Measurements from ENCODE around the gene LRMDA.
A peak's percentile ranks its signal among the peaks of the same experiment; 100 is the strongest.

Gene LRMDA

GRCh38 chr10:75425291-75426079 is 5.9 kb upstream of the LRMDA start:
- DNase-seq = no peak

- DNase-seq = no peak
Measured at GRCh38 chr10:75426880-75427279, 4.5 kb upstream of the LRMDA start.

GRCh38 chr10:75427951-75428350 is 3.5 kb upstream of the LRMDA start:
- no peak for DNase-seq

GRCh38 chr10:75428434-75429158 is 2.8 kb upstream of the LRMDA start:
- no peak for DNase-seq

GRCh38 chr10:75429159-75429827 is 2.1 kb upstream of the LRMDA start:
- DNase-seq = no peak

GRCh38 chr10:75430000-75430763 is 1.2 kb upstream of the LRMDA start:
- peak in 1 of 2 experiments; percentile 16 for DNase-seq

GRCh38 chr10:75432176-75432575 is 752 bp downstream of the LRMDA start:
- peak; percentile 14 to 44 for DNase-seq

- DNase-seq = no peak
Measured at GRCh38 chr10:75432763-75433162, 1.3 kb downstream of the LRMDA start.

- DNase-seq = no peak
Measured at GRCh38 chr10:75433216-75433615, 1.8 kb downstream of the LRMDA start.

GRCh38 chr10:75434291-75434690 is 2.9 kb downstream of the LRMDA start:
- no peak for DNase-seq

- DNase-seq = no peak
Measured at GRCh38 chr10:75435291-75435690, 3.9 kb downstream of the LRMDA start.

- DNase-seq = no peak
Measured at GRCh38 chr10:75436896-75437295, 5.5 kb downstream of the LRMDA start.

- DNase-seq = no peak
Measured at GRCh38 chr10:75437693-75438092, 6.3 kb downstream of the LRMDA start.

GRCh38 chr10:75438275-75438674 is 6.9 kb downstream of the LRMDA start:
- no peak for DNase-seq

GRCh38 chr10:75439811-75440210 is 8.4 kb downstream of the LRMDA start:
- DNase-seq = no peak

- no peak for DNase-seq
Measured at GRCh38 chr10:75440271-75440793, 8.9 kb downstream of the LRMDA start.

GRCh38 chr10:75441196-75441595 is 9.8 kb downstream of the LRMDA start:
- DNase-seq = no peak

- no peak for DNase-seq
Measured at GRCh38 chr10:75441682-75442081, 10.3 kb downstream of the LRMDA start.

GRCh38 chr10:75443362-75443761 is 11.9 kb downstream of the LRMDA start:
- no peak for DNase-seq

- DNase-seq = no peak
Measured at GRCh38 chr10:75444781-75445386, 13.5 kb downstream of the LRMDA start.

GRCh38 chr10:75446508-75446907 is 15.1 kb downstream of the LRMDA start:
- DNase-seq = no peak

GRCh38 chr10:75448166-75448565 is 16.7 kb downstream of the LRMDA start:
- DNase-seq = no peak

Measured in NCI-H526 (cell line).